Endothelial cell of umbilical vein (primary cell): ENCODE results near the gene PFN3. TPM values are rescaled to one million over a fixed set of nuclear protein-coding genes. Genes with fewer than 3 reads are reported as not detected.

Experiments
- BruUV-seq: library from RNA; stranded (reverse); fragments of 400-500 nt; replicated peaks from 2 replicates; lab custom pipeline; 2021; lab: Mats Ljungman, UMichigan
- CTCF ChIA-PET: fragments of 300-600, 350-600 bp; sonication (Branson Sonifier 250); formaldehyde crosslinking; loops from one replicate; lab custom pipeline; 2021; ENCODE audit warnings: antibody characterized with exemption, inconsistent platforms; lab: Charles Lee
- POLR2A ChIA-PET: fragments of 300-600, 350-600 bp; sonication (Branson Sonifier 250); formaldehyde crosslinking; loops from one replicate; lab custom pipeline; 2021; ENCODE audit warnings: antibody characterized with exemption, inconsistent platforms; lab: Charles Lee
- DNase-seq: peaks from one replicate; pipeline ENCODE4 v3.0.0-alpha.2; 2011; ENCODE audit warnings: low read depth, low spot score
- FAIRE-seq: peaks from 2 replicates; lab custom pipeline; 2011; peaks lifted over from hg19 to GRCh38; lab: Jason Lieb, UNC
- H2AFZ ChIP-seq: 2 replicates; pipeline ENCODE4 v1.6.0; 2012; ENCODE audit warnings: low read depth, low read length, control low read depth, inconsistent platforms
- H3K27ac ChIP-seq: 2 replicates; pipeline ENCODE4 v1.5.1; 2011; ENCODE audit warnings: low read depth, mild to moderate bottlenecking, control low read depth, low read length, moderate library complexity; ENCODE audit not compliant: insufficient read depth
- H3K27me3 ChIP-seq, 2 experiments: 2 replicates each; pipeline versions ENCODE4 v1.6.0 to v1.6.1; 2011; ENCODE audit warnings: low read length in 2 of 2, mixed read lengths in 1 of 2; ENCODE audit not compliant: control insufficient read depth in 2 of 2, insufficient read depth in 2 of 2
- H3K36me3 ChIP-seq, 2 experiments: 2 replicates in 1 of 2; 3 replicates in 1 of 2; pipeline ENCODE4 v1.5.1; 2011; ENCODE audit warnings: low read length in 2 of 2, mild to moderate bottlenecking in 1 of 2, moderate library complexity in 1 of 2; ENCODE audit not compliant: control insufficient read depth in 2 of 2, insufficient read depth in 2 of 2; ENCODE audit errors: extremely low read depth in 1 of 2
- H3K4me1 ChIP-seq: 3 replicates; pipeline ENCODE4 v1.5.1; 2011; ENCODE audit warnings: mild to moderate bottlenecking, low read length; ENCODE audit not compliant: control insufficient read depth, insufficient read depth; ENCODE audit errors: extremely low read depth
- H3K4me2 ChIP-seq: 2 replicates; pipeline ENCODE4 v1.6.1; 2011; ENCODE audit warnings: low read length, control low read depth, mixed read lengths; ENCODE audit not compliant: insufficient read depth
- H3K4me3 ChIP-seq, 3 experiments: fragments of 200-600 bp in 1 of 3; sonication (generic), shearing (Covaris generic) in 1 of 3; replicated peaks in 1 of 3; 2 replicates each; pipeline ENCODE4 v1.5.1; 2011 to 2016; ENCODE audit warnings: control low read depth in 3 of 3, low read length in 3 of 3, mild to moderate bottlenecking in 2 of 3, inconsistent platforms in 1 of 3, low read depth in 1 of 3, moderate library complexity in 1 of 3; ENCODE audit not compliant: insufficient read depth in 1 of 3
- H3K79me2 ChIP-seq: 2 replicates; pipeline ENCODE4 v1.6.0; 2012; ENCODE audit warnings: low read length, inconsistent platforms; ENCODE audit not compliant: control insufficient read depth, insufficient read depth
- H3K9ac ChIP-seq: replicated peaks from 2 replicates; pipeline ENCODE3; 2011; ENCODE audit warnings: low read length, control low read depth; ENCODE audit not compliant: insufficient read depth; ENCODE audit errors: extremely low read depth
- H3K9me1 ChIP-seq: replicated peaks from 3 replicates; pipeline ENCODE4 v1.6.0; 2011; ENCODE audit warnings: mild to moderate bottlenecking, low read length; ENCODE audit not compliant: control insufficient read depth, insufficient read depth; ENCODE audit errors: extremely low read depth
- H3K9me3 ChIP-seq: replicated peaks from 2 replicates; pipeline ENCODE4 v1.5.1; 2012; ENCODE audit warnings: low read length, inconsistent platforms; ENCODE audit not compliant: control insufficient read depth, insufficient read depth
- H4K20me1 ChIP-seq: replicated peaks from 2 replicates; pipeline ENCODE3; 2011; ENCODE audit warnings: mild to moderate bottlenecking, low read length; ENCODE audit not compliant: control insufficient read depth, insufficient read depth; ENCODE audit errors: extremely low read depth
- CTCF ChIP-seq, 2 donors: IDR thresholded peaks; 1 replicate in 1 of 2; 2 replicates in 1 of 2; pipeline ENCODE4 v1.5.1; 2011; ENCODE audit warnings: low read length in 2 of 2, mild to moderate bottlenecking in 2 of 2, moderate library complexity in 2 of 2, control low read depth in 1 of 2, inconsistent platforms in 1 of 2, low read depth in 1 of 2; ENCODE audit not compliant: insufficient read depth in 1 of 2; ENCODE audit errors: extremely low read depth in 1 of 2
- EZH2 ChIP-seq: IDR thresholded peaks from 2 replicates; pipeline ENCODE4 v1.6.1; 2012; ENCODE audit warnings: borderline replicate concordance, low read depth, mild to moderate bottlenecking, moderate library complexity, low read length, inconsistent platforms; ENCODE audit not compliant: severe bottlenecking
- FOS ChIP-seq: IDR thresholded peaks from 2 replicates; pipeline ENCODE4 v1.6.1; 2011; ENCODE audit warnings: mild to moderate bottlenecking, low read length, moderate library complexity, borderline replicate concordance; ENCODE audit not compliant: insufficient read depth
- GATA2 ChIP-seq: IDR thresholded peaks from 2 replicates; pipeline ENCODE4 v1.7.0; 2011; ENCODE audit warnings: low read depth, mild to moderate bottlenecking, moderate library complexity, mixed read lengths, low read length; ENCODE audit not compliant: insufficient read length, insufficient read depth
- JUN ChIP-seq: IDR thresholded peaks from 2 replicates; pipeline ENCODE4 v1.6.1; 2011; ENCODE audit warnings: borderline replicate concordance, low read depth; ENCODE audit not compliant: insufficient read length, insufficient read depth
- MYC ChIP-seq: IDR thresholded peaks from one replicate; pipeline ENCODE4 v1.6.1; 2011; ENCODE audit warnings: mild to moderate bottlenecking, low read depth, low read length
- POLR2A ChIP-seq: IDR thresholded peaks from 2 replicates; pipeline ENCODE4 v1.6.1; 2012; ENCODE audit warnings: low read depth, mild to moderate bottlenecking, control low read depth, low read length
- POLR2AphosphoS5 ChIP-seq: IDR thresholded peaks from 2 replicates; pipeline ENCODE4 v1.6.1; 2012; ENCODE audit warnings: low read depth, mild to moderate bottlenecking, control low read depth, low read length, moderate library complexity; ENCODE audit not compliant: insufficient read depth
- dilution Hi-C: fragments of 300-500 bp; cut with MboI; formaldehyde crosslinking; loops from one replicate; pipeline ENCODE4 v1.15.0; 2019; ENCODE audit warnings: low sequenced_read_pairs; ENCODE audit not compliant: extremely low pct_ligation_motif_present
- intact Hi-C: fragments of 100-400 bp; cut with micrococcal nuclease; formaldehyde crosslinking; loops from one replicate; pipeline ENCODE4 v1.10.0; 2022
- polyA plus RNA-seq, 4 experiments: library from polyadenylated mRNA; depleted of rRNA in 3 of 4; stranded (reverse) in 3 of 4; unstranded in 1 of 4; fragments of >200 nt; gene quantifications; 2 replicates each; pipeline versions ENCODE4 v1.2.1 to v1.2.3, GENCODE V29; 2011 to 2012; ENCODE audit warnings: missing spikeins in 1 of 4
- total RNA-seq: library from RNA; stranded (reverse); gene quantifications from 2 replicates; pipeline ENCODE4 v1.2.3, GENCODE V29; 2021
- TF ChIP-seq, protein P1 (sequence below): IDR thresholded peaks from 2 replicates; pipeline ENCODE4 v1.6.1; 2011; ENCODE audit not compliant: insufficient read depth, insufficient read length

Gene PFN3
- total and polyA plus RNA-seq, 2 donors (not counting 3 experiments of a cell fraction or from before 2014, with no cell fraction given), result not detected

DNA sequence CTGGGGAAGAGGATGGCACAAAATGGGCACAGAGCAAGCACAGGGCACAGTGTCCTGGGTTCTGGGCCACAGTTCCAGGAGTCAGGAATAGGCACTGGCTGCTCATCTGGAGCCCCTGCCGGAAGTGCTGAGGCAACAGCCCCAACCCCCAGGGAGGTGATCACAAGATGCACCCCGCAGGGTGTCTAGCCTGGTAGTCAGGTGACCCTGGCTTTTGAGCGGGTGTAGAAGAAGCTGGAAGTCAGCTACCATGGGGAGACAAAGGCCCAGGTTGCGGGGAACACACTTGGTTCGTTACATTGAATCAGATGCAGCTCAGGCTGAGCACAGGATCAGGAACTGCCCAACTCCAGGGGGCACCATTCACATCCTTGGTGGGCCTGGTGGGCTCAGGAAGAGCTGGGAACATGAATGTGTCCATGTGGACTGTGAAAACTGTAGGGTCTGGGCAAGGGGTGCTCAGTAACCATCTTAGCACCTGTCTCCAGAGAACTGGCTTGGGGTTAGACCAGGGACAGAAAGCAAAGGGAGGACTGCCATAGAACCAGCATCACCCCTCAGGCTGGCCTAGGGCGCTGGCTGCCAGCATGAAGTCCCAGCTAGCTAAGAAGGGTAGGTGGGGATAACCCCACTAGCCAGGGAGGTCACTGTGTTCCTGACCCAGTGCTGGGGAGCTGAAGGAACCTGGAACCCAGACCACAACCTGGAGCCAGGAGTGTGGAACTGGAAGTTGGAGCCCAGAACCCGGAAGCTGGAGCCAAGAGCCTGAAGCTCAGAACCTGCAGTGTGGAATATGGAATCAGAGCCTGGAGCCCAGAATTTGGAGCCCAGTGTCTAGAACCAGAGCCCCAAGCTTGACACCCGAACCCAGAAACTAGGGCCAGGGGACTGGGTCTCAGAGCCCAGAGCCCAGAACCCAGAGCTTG is 22.3 kb downstream of the PFN3 start:
- Histone ChIP-seq H3K79me2 (no peaks in the 10 kb centered on the region), H3K4me1 (no peaks in the 10 kb centered on the region), H4K20me1 (no peaks in the 10 kb centered on the region), H3K4me3 (no peak overlapping the region), H3K9me1 (no peaks in the 10 kb centered on the region), H3K9ac (no peak overlapping the region), H3K36me3 (no peaks in the 10 kb centered on the region), H3K9me3 (no peaks in the 10 kb centered on the region), H2AFZ (no peak overlapping the region), H3K27ac (no peak overlapping the region), H3K4me2 (no peak overlapping the region), H3K27me3 (no peaks in the 10 kb centered on the region)
- dilution Hi-C loops (no loop called here), intact Hi-C loops (no loop called here)
- FAIRE-seq (no peak), DNase-seq (no peak)
- BruUV-seq, result no TSS peak
- POLR2A ChIA-PET, result interaction anchor here (1.5 kb wide), 1 partner anchor 27 kb away, joined by 4 read pairs; no protein-coding TSS in a partner anchor
- TF ChIP-seq POLR2AphosphoS5, result no peak
- TF ChIP-seq MYC, result no peak
- no peak for TF ChIP-seq FOS
- TF ChIP-seq CTCF (IDR thresholded peaks at IDR 0.05; ENCODE audit: extremely low read depth in 1 of 2, insufficient read depth in 1 of 2, low read depth in 1 of 2, low read length in 2 of 2), result no peak
- TF ChIP-seq EZH2, result no peak
- no peak for TF ChIP-seq POLR2A
- TF ChIP-seq, protein P1, sequence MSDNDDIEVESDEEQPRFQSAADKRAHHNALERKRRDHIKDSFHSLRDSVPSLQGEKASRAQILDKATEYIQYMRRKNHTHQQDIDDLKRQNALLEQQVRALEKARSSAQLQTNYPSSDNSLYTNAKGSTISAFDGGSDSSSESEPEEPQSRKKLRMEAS, result no peak
- TF ChIP-seq JUN, result no peak
- TF ChIP-seq GATA2, result no peak
- CTCF ChIA-PET, result interaction anchor here (0.7 to 3.6 kb wide), 10 partner anchors 9 to 77 kb away, joined by 3 to 38 read pairs (median 4); no protein-coding TSS in a partner anchor
